ENCODE data around the gene TMEM208.

The TMEM208 gene

GRCh38 chr16:67213197-67214019 is 13.5 kb upstream of the TMEM208 start:
- no peak for ATAC-seq
- peaks cover 6% of the 10 kb centered on the region for H3K36me3 Mint-ChIP-seq

GRCh38 chr16:67215706-67216105 is 11.2 kb upstream of the TMEM208 start:
- ATAC-seq (no peak), DNase-seq (ENCODE audit: low spot score in 2 of 2) (no peak)
- H3K27ac Mint-ChIP-seq: peak overlapping the region; percentile 32
- H3K9me3 Mint-ChIP-seq: no peaks in the 10 kb centered on the region
- H3K4me3 Mint-ChIP-seq: no peak overlapping the region
- H3K36me3 Mint-ChIP-seq: peaks cover 6% of the 10 kb centered on the region
- no peaks in the 10 kb centered on the region for H3K4me1 Mint-ChIP-seq

More at GRCh38 chr16:67213197-67214019, 13.5 kb upstream of the TMEM208 start:
- no peak overlapping the region for H3K27ac Mint-ChIP-seq
- no peak overlapping the region for H3K4me3 Mint-ChIP-seq
- peaks cover 5% of the 10 kb centered on the region for H3K4me1 Mint-ChIP-seq
- no peak for DNase-seq (ENCODE audit: low spot score in 2 of 2)
- H3K9me3 Mint-ChIP-seq: no peaks in the 10 kb centered on the region

GRCh38 chr16:67216612-67217490 is 10.1 kb upstream of the TMEM208 start:
- Mint-ChIP-seq H3K27ac (peak overlapping the region; percentile 32), H3K9me3 (no peaks in the 10 kb centered on the region), H3K4me1 (no peaks in the 10 kb centered on the region), H3K4me3 (no peak overlapping the region), H3K36me3 (peaks cover 6% of the 10 kb centered on the region)
- no peak for DNase-seq (ENCODE audit: low spot score in 2 of 2)
- no peak for ATAC-seq

- peaks cover 24% of the 10 kb centered on the region for H3K36me3 Mint-ChIP-seq
These were observed 2.9 kb upstream of the TMEM208 start for GRCh38 chr16:67223992-67224391.

GRCh38 chr16:67226295-67226803 is 581 bp upstream of the TMEM208 start:
- ATAC-seq: no peak
- peak overlapping the region; percentile 100 for H3K4me3 Mint-ChIP-seq
- no peaks in the 10 kb centered on the region for H3K9me3 Mint-ChIP-seq
- H3K36me3 Mint-ChIP-seq: peaks cover 47% of the 10 kb centered on the region
- no peak for DNase-seq (ENCODE audit: low spot score in 2 of 2)
- H3K4me1 Mint-ChIP-seq: peaks cover 51% of the 10 kb centered on the region
- H3K27ac Mint-ChIP-seq: peak overlapping the region; percentile 100

More at GRCh38 chr16:67223992-67224391, 2.9 kb upstream of the TMEM208 start:
- peaks cover 47% of the 10 kb centered on the region for H3K4me1 Mint-ChIP-seq
- no peak for DNase-seq (ENCODE audit: low spot score in 2 of 2)
- H3K4me3 Mint-ChIP-seq: no peak overlapping the region
- no peak for ATAC-seq
- H3K9me3 Mint-ChIP-seq: no peaks in the 10 kb centered on the region
- H3K27ac Mint-ChIP-seq: no peak overlapping the region

- Mint-ChIP-seq H3K9me3 (no peaks in the 10 kb centered on the region), H3K4me3 (peak overlapping the region; percentile 100), H3K36me3 (peaks cover 59% of the 10 kb centered on the region), H3K4me1 (peaks cover 51% of the 10 kb centered on the region), H3K27ac (peak overlapping the region; percentile 100)
- DNase-seq (ENCODE audit: low spot score in 2 of 2) (no peak), ATAC-seq (no peak)
These were observed 614 bp downstream of the TMEM208 start for GRCh38 chr16:67227567-67227921.

GRCh38 chr16:67228034-67228785 is 1.3 kb downstream of the TMEM208 start:
- Mint-ChIP-seq H3K9me3 (no peaks in the 10 kb centered on the region), H3K27ac (peak overlapping the region; percentile 100), H3K4me3 (peak overlapping the region; percentile 100), H3K36me3 (peaks cover 66% of the 10 kb centered on the region), H3K4me1 (peaks cover 51% of the 10 kb centered on the region)
- ATAC-seq (no peak), DNase-seq (ENCODE audit: low spot score in 2 of 2) (no peak)

- no peak for DNase-seq (ENCODE audit: low spot score in 2 of 2)
- Mint-ChIP-seq H3K36me3 (peaks cover 73% of the 10 kb centered on the region), H3K4me1 (peaks cover 51% of the 10 kb centered on the region), H3K9me3 (no peaks in the 10 kb centered on the region), H3K4me3 (peak overlapping the region; percentile 100), H3K27ac (peak overlapping the region; percentile 100)
- ATAC-seq: no peak
These were observed 2.0 kb downstream of the TMEM208 start for GRCh38 chr16:67228905-67229304.

- peaks cover 43% of the 10 kb centered on the region for H3K4me1 Mint-ChIP-seq
- no peaks in the 10 kb centered on the region for H3K9me3 Mint-ChIP-seq
- DNase-seq (ENCODE audit: low spot score in 2 of 2) (no peak), ATAC-seq (no peak)
- peaks cover 85% of the 10 kb centered on the region for H3K36me3 Mint-ChIP-seq
- H3K4me3 Mint-ChIP-seq: no peak overlapping the region
- peak overlapping the region; percentile 100 for H3K27ac Mint-ChIP-seq
These were observed 3.2 kb downstream of the TMEM208 start for GRCh38 chr16:67229906-67230808.

GRCh38 chr16:67230809-67231660 is 4.1 kb downstream of the TMEM208 start:
- Mint-ChIP-seq H3K4me3 (no peak overlapping the region), H3K36me3 (peaks cover 94% of the 10 kb centered on the region), H3K9me3 (no peaks in the 10 kb centered on the region), H3K4me1 (peaks cover 37% of the 10 kb centered on the region), H3K27ac (peak overlapping the region; percentile 65)
- DNase-seq (ENCODE audit: low spot score in 2 of 2) (no peak), ATAC-seq (no peak)

GRCh38 chr16:67233596-67233995 is 6.7 kb downstream of the TMEM208 start:
- H3K36me3 Mint-ChIP-seq: peaks cover 100% of the 10 kb centered on the region
- DNase-seq (ENCODE audit: low spot score in 2 of 2) (no peak), ATAC-seq (no peak)
- no peaks in the 10 kb centered on the region for H3K9me3 Mint-ChIP-seq
- H3K27ac Mint-ChIP-seq: peak overlapping the region; percentile 60
- H3K4me3 Mint-ChIP-seq: no peak overlapping the region
- peaks cover 31% of the 10 kb centered on the region for H3K4me1 Mint-ChIP-seq

- Mint-ChIP-seq H3K9me3 (no peaks in the 10 kb centered on the region), H3K4me3 (no peak overlapping the region), H3K4me1 (peaks cover 26% of the 10 kb centered on the region), H3K27ac (no peak overlapping the region), H3K36me3 (peaks cover 100% of the 10 kb centered on the region)
- no peak for DNase-seq (ENCODE audit: low spot score in 2 of 2)
- ATAC-seq: no peak
These were observed 7.3 kb downstream of the TMEM208 start for GRCh38 chr16:67234180-67234597.

GRCh38 chr16:67235816-67236562 is 9.1 kb downstream of the TMEM208 start:
- DNase-seq (ENCODE audit: low spot score in 2 of 2): no peak
- peaks cover 98% of the 10 kb centered on the region for H3K36me3 Mint-ChIP-seq
- peaks cover 29% of the 10 kb centered on the region for H3K4me1 Mint-ChIP-seq
- ATAC-seq: peak; percentile 63
- H3K4me3 Mint-ChIP-seq: peak overlapping the region; percentile 51
- H3K9me3 Mint-ChIP-seq: no peaks in the 10 kb centered on the region
- H3K27ac Mint-ChIP-seq: peak overlapping the region; percentile 83
